Epidermal melanocyte (primary cell): ENCODE results near the gene DNAJC12.
"Not testable (repeated sequence)": the region's sequence is repeated elsewhere in the genome, so short reads cannot be mapped to it uniquely, and the experiment has no call there.

Experiments used
- DNase-seq: peaks from one replicate; pipeline ENCODE4 v3.0.0; 2011; ENCODE audit warnings: low spot score; ENCODE audit not compliant: insufficient read length

DNAJC12 gene

GRCh38 chr10:67764012-67764822, 73.8 kb downstream of the DNAJC12 start:
- peak; percentile 59 for DNase-seq

- peak; percentile 23 for DNase-seq
Observed at GRCh38 chr10:67763499-67764011, 74.4 kb downstream of the DNAJC12 start.

GRCh38 chr10:67762567-67762966, 75.4 kb downstream of the DNAJC12 start:
- not testable (repeated sequence) for DNase-seq

GRCh38 chr10:67760272-67760671, 77.7 kb downstream of the DNAJC12 start:
- DNase-seq = no peak
